Measurements from ENCODE around the gene SLC9A5. TPM values are rescaled to one million over a fixed set of nuclear protein-coding genes. Genes with fewer than 3 reads are reported as not detected.

Gene SLC9A5
- total and polyA plus RNA-seq, 2 donors (not counting 3 experiments of a cell fraction or from before 2014, with no cell fraction given): 2.7 to 2.8 TPM

GRCh38 chr16:67204076-67204475, 44.7 kb upstream of the SLC9A5 start:
- no peak overlapping the region for H3K9ac ChIP-seq (replicated peaks; ENCODE audit: extremely low read depth, insufficient read depth, low read length)
- H3K9me3 ChIP-seq (replicated peaks; ENCODE audit: control insufficient read depth, insufficient read depth, low read length): no peaks in the 10 kb centered on the region
- dilution Hi-C loops (cut with MboI; ENCODE audit: extremely low pct_ligation_motif_present, low sequenced_read_pairs) (no loop called here), intact Hi-C loops (cut with micrococcal nuclease) (no loop called here)
- H3K9me1 ChIP-seq (replicated peaks; ENCODE audit: control insufficient read depth, extremely low read depth, insufficient read depth, low read length): no peaks in the 10 kb centered on the region
- H3K27ac ChIP-seq (ENCODE audit: insufficient read depth, low read depth, low read length): no peak overlapping the region
- no peak overlapping the region for H3K4me3 ChIP-seq (replicated peaks in 1 of 3; ENCODE audit: insufficient read depth in 1 of 3, low read depth in 1 of 3, low read length in 3 of 3)
- TF ChIP-seq JUN (IDR thresholded peaks at IDR 0.05; ENCODE audit: borderline replicate concordance, insufficient read depth, insufficient read length, low read depth) (no peak), MYC (IDR thresholded peaks at IDR 0.05; ENCODE audit: low read depth, low read length) (no peak), EZH2 (IDR thresholded peaks at IDR 0.05; ENCODE audit: borderline replicate concordance, low read depth, low read length, severe bottlenecking) (no peak), POLR2AphosphoS5 (IDR thresholded peaks at IDR 0.05; ENCODE audit: insufficient read depth, low read depth, low read length) (no peak), CTCF (IDR thresholded peaks at IDR 0.05; ENCODE audit: extremely low read depth in 1 of 2, insufficient read depth in 1 of 2, low read depth in 1 of 2, low read length in 2 of 2) (no peak), POLR2A (IDR thresholded peaks at IDR 0.05; ENCODE audit: low read depth, low read length) (no peak), FOS (IDR thresholded peaks at IDR 0.05; ENCODE audit: borderline replicate concordance, insufficient read depth, low read length) (no peak)
- no peak for FAIRE-seq
- POLR2A ChIA-PET: no interaction called here
- CTCF ChIA-PET: interaction anchor here (0.6 to 1.2 kb wide), 3 partner anchors 10 to 20 kb away, joined by 3 read pairs; no protein-coding TSS in a partner anchor
- no peak for DNase-seq (ENCODE audit: low read depth, low spot score)
- no TSS peak for BruUV-seq (replicated peaks)
- no peaks in the 10 kb centered on the region for H3K4me1 ChIP-seq (ENCODE audit: control insufficient read depth, extremely low read depth, insufficient read depth, low read length)
- no peak overlapping the region for H3K4me2 ChIP-seq (ENCODE audit: insufficient read depth, low read length)
- no peaks in the 10 kb centered on the region for H4K20me1 ChIP-seq (replicated peaks; ENCODE audit: control insufficient read depth, extremely low read depth, insufficient read depth, low read length)
- no peaks in the 10 kb centered on the region for H3K79me2 ChIP-seq (ENCODE audit: control insufficient read depth, insufficient read depth, low read length)
- H2AFZ ChIP-seq (ENCODE audit: low read depth, low read length): no peak overlapping the region
- peaks cover 0 to 35% of the 10 kb centered on the region in 2 experiments for H3K36me3 ChIP-seq (ENCODE audit: control insufficient read depth in 2 of 2, extremely low read depth in 1 of 2, insufficient read depth in 2 of 2, low read length in 2 of 2)
- H3K27me3 ChIP-seq (ENCODE audit: control insufficient read depth in 2 of 2, insufficient read depth in 2 of 2, low read length in 2 of 2): no peaks in the 10 kb centered on the region

All from endothelial cell of umbilical vein (primary cell).